T-helper 9 cell (primary cell): ENCODE results near the gene PKD1.

Experiments used
- DNase-seq: peaks from one replicate; pipeline ENCODE4 v3.0.0-alpha.2; 2020

Gene PKD1

GRCh38 chr16:2045965-2046892 is 89.5 kb downstream of the PKD1 start:
- no peak for DNase-seq

DNA sequence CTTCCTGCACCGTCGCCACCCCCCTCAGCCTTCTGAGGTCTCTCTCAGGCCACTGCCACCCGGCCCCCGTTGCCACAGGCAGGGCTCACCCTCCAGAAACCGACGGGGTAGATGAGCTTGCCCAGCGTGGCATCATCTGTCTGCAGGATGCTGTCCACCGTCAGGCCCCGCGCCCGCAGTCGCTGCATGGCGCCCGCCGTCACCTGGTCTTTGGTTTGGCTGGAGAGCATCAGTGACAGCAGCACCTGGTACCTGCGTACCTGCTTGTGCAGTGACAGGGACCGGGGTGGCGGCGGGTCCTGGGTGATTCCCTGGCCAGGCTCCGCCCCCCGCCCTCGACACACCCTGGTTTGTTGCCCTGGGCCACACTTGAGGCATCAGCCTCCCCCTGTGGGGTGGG is 91.2 kb downstream of the PKD1 start:
- no peak for DNase-seq

DNA sequence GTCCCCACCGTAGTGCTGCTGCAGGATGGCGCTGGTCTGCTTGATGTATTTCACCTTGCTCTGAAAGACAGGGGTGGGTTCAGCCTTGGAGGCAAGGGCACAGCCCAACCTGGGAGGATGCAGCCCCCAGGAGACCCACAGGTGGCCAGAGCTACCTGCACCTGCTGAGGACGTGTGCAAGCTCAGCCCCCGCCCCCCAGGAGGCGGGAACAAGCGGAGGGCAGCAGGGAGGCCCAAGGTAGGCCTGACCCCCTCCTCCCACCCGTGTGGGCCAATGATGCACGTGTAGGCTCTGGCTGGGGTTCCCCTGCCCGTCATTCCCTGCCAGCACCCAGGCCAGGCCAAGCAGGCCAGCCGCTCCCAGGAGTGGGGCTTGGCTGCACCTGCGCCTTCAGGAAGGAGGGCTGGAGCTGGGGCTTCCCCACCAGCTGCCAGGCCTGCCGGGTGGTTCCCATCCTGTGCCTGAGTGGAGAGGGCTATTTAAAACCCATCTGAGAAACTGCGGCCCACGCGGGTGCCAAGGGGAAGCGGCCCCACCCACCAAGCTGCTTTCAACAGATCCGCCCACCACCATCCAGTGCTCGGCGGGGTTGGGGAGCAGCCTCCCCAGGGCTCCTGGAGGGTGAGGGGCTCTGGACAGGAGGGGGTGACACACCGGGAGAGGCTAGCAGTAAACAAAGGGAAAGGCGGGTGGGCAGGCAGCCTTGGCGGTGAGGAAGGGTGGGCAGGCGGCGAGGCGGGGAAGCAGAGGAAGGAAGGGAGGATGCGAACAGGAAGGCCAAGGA is 91.8 kb downstream of the PKD1 start:
- DNase-seq: no peak

DNA sequence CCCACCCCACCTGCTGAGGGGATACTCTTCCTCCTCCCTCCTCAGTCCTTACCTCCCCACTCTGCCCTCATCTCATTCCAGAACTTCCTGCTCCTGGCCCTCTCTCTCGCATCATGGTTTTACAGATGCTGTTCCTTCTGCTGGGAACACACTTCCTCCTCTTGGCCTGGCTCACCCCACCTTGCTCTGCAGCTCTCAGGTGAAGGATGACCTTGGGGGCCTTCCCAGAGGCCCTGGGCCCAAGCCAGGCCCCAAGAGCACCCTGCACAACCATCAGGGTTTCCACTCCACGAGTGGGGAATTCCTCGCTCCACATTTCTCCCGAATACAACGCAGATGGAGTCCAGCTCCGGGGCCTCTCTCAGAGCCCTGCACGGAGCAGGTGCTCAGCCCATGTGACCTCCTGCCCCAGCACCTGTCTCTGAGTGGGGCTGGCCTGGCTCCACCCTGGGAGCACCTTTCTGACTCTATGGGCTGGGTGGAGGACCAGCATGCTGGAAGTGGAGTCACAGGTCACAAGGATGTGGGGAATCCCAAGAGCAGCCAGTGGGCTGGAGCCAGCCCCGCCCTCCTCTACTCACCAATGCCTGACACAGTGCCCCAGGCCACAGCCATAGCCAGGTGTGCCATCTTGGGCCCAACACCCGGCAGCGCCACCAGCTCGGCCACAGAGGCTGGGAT is 92.6 kb downstream of the PKD1 start:
- no peak for DNase-seq

- DNase-seq: no peak
These were observed 93.3 kb downstream of the PKD1 start for GRCh38 chr16:2042171-2042985.

DNA sequence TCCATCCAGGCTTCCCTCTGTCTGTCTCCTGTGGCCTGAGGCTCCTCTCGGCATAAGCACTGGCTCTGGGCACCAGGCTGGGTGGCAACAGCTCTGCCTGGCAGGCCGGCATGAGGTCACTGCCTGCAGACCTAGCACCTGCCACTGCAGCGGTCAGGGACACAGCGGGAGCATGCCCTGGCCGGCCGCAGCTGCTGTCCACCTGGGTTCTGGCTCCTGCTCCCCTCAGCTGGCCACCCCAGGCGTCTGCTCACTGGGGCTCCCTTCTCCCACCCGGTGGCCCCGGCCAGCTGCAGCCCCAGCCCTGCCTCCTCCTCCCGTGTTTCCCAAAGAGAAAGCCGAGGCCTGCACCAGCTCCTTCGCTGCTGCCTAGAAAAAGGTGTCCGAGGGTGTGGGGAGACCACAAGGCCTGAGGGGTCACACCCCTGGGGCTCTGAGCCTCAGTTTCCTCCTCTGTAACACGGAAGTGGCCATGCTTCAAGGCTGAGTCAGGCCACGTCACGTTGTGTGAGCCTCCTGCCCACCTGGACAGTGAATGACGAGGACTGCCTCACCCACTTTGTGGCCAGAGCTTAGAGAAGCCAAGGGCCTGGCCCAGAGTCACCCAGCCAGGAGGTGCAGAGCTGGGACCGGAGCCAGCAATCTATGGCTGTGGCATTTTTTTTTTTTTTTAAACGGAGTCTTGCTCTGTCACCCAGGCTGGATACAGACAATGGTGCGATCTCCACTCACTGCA is 94.7 kb downstream of the PKD1 start:
- no peak for DNase-seq

- DNase-seq: no peak
These were observed 95.5 kb downstream of the PKD1 start for GRCh38 chr16:2040041-2040786.

GRCh38 chr16:2039274-2040031 is 96.2 kb downstream of the PKD1 start:
- DNase-seq: no peak
